Activated CD4-positive, CD25-positive, alpha-beta regulatory T cell treated with anti-CD3 and anti-CD28 coated beads, Interleukin-2, amount 50 U/mL, for 24 hours (primary cell): ENCODE data around the gene MTTP.

Experiments used
- ATAC-seq, 2 donors: fragments of 150-1000 bp; cut with Tn5 transposase; one replicate each; pipeline ENCODE4 v1.10.0; 2021; ENCODE audit warnings: mild to moderate bottlenecking in 1 of 2, moderate library complexity in 1 of 2

Gene MTTP

DNA sequence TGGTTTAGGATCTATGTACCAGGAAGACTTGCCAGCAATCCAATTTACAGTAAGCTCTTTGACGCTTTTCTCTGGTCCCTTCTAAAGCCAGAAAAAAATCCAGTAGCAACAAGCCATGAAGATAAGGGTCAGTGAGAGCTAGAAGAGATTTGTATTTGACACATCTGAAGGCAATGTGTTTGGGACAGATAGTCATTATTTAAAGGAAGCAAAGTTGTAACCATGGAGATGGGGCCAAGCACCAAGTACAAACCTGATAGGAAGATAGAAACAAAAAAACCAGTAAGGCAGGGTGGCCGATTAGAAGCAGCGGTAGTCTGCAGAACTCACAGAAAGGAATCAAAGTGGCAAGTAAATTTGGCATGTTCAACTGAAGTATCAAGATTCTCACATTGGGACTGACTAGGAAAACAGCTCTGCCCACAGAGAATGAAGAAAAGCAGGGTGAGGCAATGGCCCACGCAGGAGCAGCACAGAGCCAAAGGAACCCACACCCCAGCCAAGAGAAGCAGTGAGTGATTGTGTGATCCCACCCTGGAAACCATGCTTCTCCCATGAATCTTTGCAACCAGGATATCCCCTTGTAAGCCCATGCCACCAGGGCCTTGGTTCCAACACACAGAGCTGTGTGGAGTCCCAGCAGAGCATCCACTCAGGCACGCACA is 95.9 kb downstream of the MTTP start:
- ATAC-seq = no peak
